GM13977 (cell line): Measurements from ENCODE around the gene RGS12.

Experiments
- DNase-seq: peaks from one replicate; pipeline ENCODE4 v3.0.0; 2012; ENCODE audit warnings: low spot score
- CTCF ChIP-seq: IDR thresholded peaks from 2 replicates; pipeline ENCODE4 v1.5.1; 2012; ENCODE audit warnings: mild to moderate bottlenecking, control low read depth; ENCODE audit not compliant: insufficient read depth; ENCODE audit errors: extremely low read depth, missing control alignments
- in situ Hi-C: fragments of 300-500 bp; cut with MboI; formaldehyde crosslinking; loops from one replicate; pipeline ENCODE4 v1.12.0; 2022; ENCODE audit warnings: low sequenced_read_pairs, low pct_unique_long_range_greater_than_20kb, mixed read lengths, inconsistent platforms; ENCODE audit not compliant: unreplicated experiment

RGS12 gene

GRCh38 chr4:3247399-3248177 is 45.2 kb upstream of the RGS12 start:
- no peak for DNase-seq
- in situ Hi-C loops, result no loop called here
- TF ChIP-seq CTCF, result no peak

GRCh38 chr4:3248178-3248480 is 44.7 kb upstream of the RGS12 start:
- in situ Hi-C loops, result no loop called here
- no peak for TF ChIP-seq CTCF
- DNase-seq, result no peak

- in situ Hi-C loops, result no loop called here
- DNase-seq, result no peak
- no peak for TF ChIP-seq CTCF
Observed at GRCh38 chr4:3248811-3249661, 43.8 kb upstream of the RGS12 start, which contains the start of gene MSANTD1. Gene MSANTD1 (plus strand): TSS chr4:3249159. CDS start chr4:3249223, 64 bp downstream.

GRCh38 chr4:3249711-3250437 is 42.9 kb upstream of the RGS12 start:
- no peak for DNase-seq
- TF ChIP-seq CTCF, result no peak
- in situ Hi-C loops, result no loop called here

- TF ChIP-seq CTCF, result no peak
- in situ Hi-C loops, result no loop called here
- no peak for DNase-seq
Observed at GRCh38 chr4:3250438-3250955, 42.3 kb upstream of the RGS12 start.
